SK-N-SH treated with all-trans-retinoic acid at 6 μM for 48 hours (cell line): ENCODE data around the gene PRR33.

Source experiments
- ATAC-seq: fragments of 200-7000 bp; cut with Tn5 transposase; 3 replicates; pipeline ENCODE4 v1.9.1; 2020; ENCODE audit warnings: mild to moderate bottlenecking, moderate library complexity
- ARNTL ChIP-seq: fragments of 450-650 bp; formaldehyde crosslinking; IDR thresholded peaks from 2 replicates; pipeline ENCODE4 v1.5.0; 2020; ENCODE audit warnings: low read depth, mild to moderate bottlenecking, moderate library complexity, borderline replicate concordance
- BACH2 ChIP-seq: fragments of 250-450 bp; sonication (Bioruptor Pico); IDR thresholded peaks from 2 replicates; pipeline ENCODE4 v1.9.0; 2021; ENCODE audit warnings: mild to moderate bottlenecking, borderline replicate concordance
- CREB5 ChIP-seq: fragments of 250-450 bp; sonication (Bioruptor Pico); IDR thresholded peaks from 2 replicates; pipeline ENCODE4 v1.5.1; 2020; ENCODE audit warnings: low read depth, mild to moderate bottlenecking, moderate library complexity
- CSDC2 ChIP-seq: fragments of 250-450 bp; sonication (Bioruptor Pico); IDR thresholded peaks from 2 replicates; pipeline ENCODE4 v1.5.0; 2020; ENCODE audit warnings: mild to moderate bottlenecking, moderate library complexity
- CSRNP3 ChIP-seq: fragments of 250-450 bp; sonication (Bioruptor Pico); IDR thresholded peaks from 2 replicates; pipeline ENCODE4 v1.5.1; 2021; ENCODE audit warnings: mild to moderate bottlenecking, moderate library complexity
- ESRRG ChIP-seq: fragments of 250-450 bp; sonication (Bioruptor Pico); IDR thresholded peaks from 2 replicates; pipeline ENCODE4 v1.6.1; 2021; ENCODE audit warnings: mild to moderate bottlenecking
- GLIS3 ChIP-seq: fragments of 250-450 bp; sonication (Bioruptor Pico); IDR thresholded peaks from 2 replicates; pipeline ENCODE4 v1.5.0; 2020; ENCODE audit warnings: mild to moderate bottlenecking, moderate library complexity
- ISL1 ChIP-seq: fragments of 250-450 bp; sonication (Bioruptor Pico); IDR thresholded peaks from 2 replicates; pipeline ENCODE4 v2.1.2; 2022; ENCODE audit warnings: mild to moderate bottlenecking, moderate library complexity
- OSR1 ChIP-seq: fragments of 250-450 bp; sonication (Bioruptor Pico); IDR thresholded peaks from 2 replicates; pipeline ENCODE4 v1.8.0; 2022; ENCODE audit warnings: moderate library complexity, mild to moderate bottlenecking, inconsistent platforms
- PATZ1 ChIP-seq: fragments of 250-450 bp; sonication (Bioruptor Pico); IDR thresholded peaks from 2 replicates; pipeline ENCODE4 v1.8.0; 2020; ENCODE audit warnings: mild to moderate bottlenecking, moderate library complexity, borderline replicate concordance
- POU6F1 ChIP-seq: fragments of 250-450 bp; sonication (Bioruptor Pico); IDR thresholded peaks from 2 replicates; pipeline ENCODE4 v1.8.0; 2021; ENCODE audit warnings: low read depth, mild to moderate bottlenecking, moderate library complexity, borderline replicate concordance
- PPARA ChIP-seq: fragments of 250-450 bp; sonication (Bioruptor Pico); IDR thresholded peaks from 2 replicates; pipeline ENCODE4 v1.5.0; 2020; ENCODE audit warnings: mild to moderate bottlenecking, borderline replicate concordance
- RARB ChIP-seq: fragments of 250-450 bp; sonication (Bioruptor Pico); IDR thresholded peaks from 2 replicates; pipeline ENCODE4 v1.8.0; 2021; ENCODE audit warnings: mild to moderate bottlenecking, moderate library complexity
- TCF4 ChIP-seq: fragments of 250-450 bp; sonication (Bioruptor Pico); IDR thresholded peaks from 2 replicates; pipeline ENCODE4 v1.8.0; 2021; ENCODE audit warnings: mild to moderate bottlenecking, moderate library complexity, borderline replicate concordance
- TOX ChIP-seq: fragments of 250-450 bp; sonication (Bioruptor Pico); IDR thresholded peaks from 2 replicates; pipeline ENCODE4 v1.8.0; 2021; ENCODE audit warnings: mild to moderate bottlenecking, moderate library complexity, borderline replicate concordance
- TSHZ2 ChIP-seq: fragments of 250-450 bp; sonication (Bioruptor Pico); IDR thresholded peaks from 2 replicates; pipeline ENCODE4 v1.5.0; 2020; ENCODE audit warnings: mild to moderate bottlenecking, moderate library complexity
- ZC3H10 ChIP-seq: fragments of 250-450 bp; sonication (Bioruptor Pico); IDR thresholded peaks from 2 replicates; pipeline ENCODE4 v1.5.1; 2021; ENCODE audit warnings: mild to moderate bottlenecking, moderate library complexity
- ZFP3 ChIP-seq: fragments of 250-450 bp; sonication (Bioruptor Pico); IDR thresholded peaks from 2 replicates; pipeline ENCODE4 v1.5.0; 2020; ENCODE audit warnings: mild to moderate bottlenecking, moderate library complexity
- ZFP30 ChIP-seq: fragments of 450-650 bp; formaldehyde crosslinking; IDR thresholded peaks from 2 replicates; pipeline ENCODE4 v1.5.0; 2022; ENCODE audit warnings: mild to moderate bottlenecking, moderate library complexity
- ZNF565 ChIP-seq: fragments of 450-650 bp; formaldehyde crosslinking; conservative IDR thresholded peaks from 2 replicates; pipeline ENCODE4 v1.5.0; 2020; ENCODE audit warnings: low read depth, mild to moderate bottlenecking, moderate library complexity
- ZNF70 ChIP-seq: fragments of 450-650 bp; formaldehyde crosslinking; IDR thresholded peaks from 2 replicates; pipeline ENCODE4 v1.5.0; 2020; ENCODE audit warnings: mild to moderate bottlenecking, moderate library complexity
- ZNF8 ChIP-seq: fragments of 450-650 bp; formaldehyde crosslinking; IDR thresholded peaks from 2 replicates; pipeline ENCODE4 v1.5.0; 2020; ENCODE audit warnings: mild to moderate bottlenecking, moderate library complexity

Gene PRR33

GRCh38 chr11:1855886-1856265 lies 35.8 kb downstream of the PRR33 start:
- no peak for ATAC-seq
- TF ChIP-seq CSRNP3 (CRISPR knock-in tag) (no peak), ARNTL (no peak), TSHZ2 (CRISPR knock-in tag) (no peak), TOX (no peak), ZC3H10 (CRISPR knock-in tag) (no peak), ZFP30 (CRISPR knock-in tag) (no peak), GLIS3 (no peak), OSR1 (CRISPR knock-in tag) (no peak), ZNF70 (CRISPR knock-in tag) (no peak), PATZ1 (CRISPR knock-in tag) (no peak), PPARA (CRISPR knock-in tag) (no peak), ISL1 (CRISPR knock-in tag) (no peak), ZNF8 (CRISPR knock-in tag) (no peak), POU6F1 (CRISPR knock-in tag) (no peak), RARB (CRISPR knock-in tag) (no peak), ESRRG (CRISPR knock-in tag) (no peak), CREB5 (CRISPR knock-in tag) (no peak), BACH2 (CRISPR knock-in tag) (no peak), CSDC2 (CRISPR knock-in tag) (no peak)
- TF ChIP-seq, all 23 proteins: peak for 0

GRCh38 chr11:1854949-1855885 lies 36.5 kb downstream of the PRR33 start:
- no peak for ATAC-seq
- no peak for TF ChIP-seq POU6F1 (CRISPR knock-in tag)
- TF ChIP-seq ZNF70 (CRISPR knock-in tag), result no peak
- TF ChIP-seq ZNF565, result no peak
- no peak for TF ChIP-seq ZFP3 (CRISPR knock-in tag)
- no peak for TF ChIP-seq ISL1 (CRISPR knock-in tag)
- TF ChIP-seq CSDC2 (CRISPR knock-in tag), result no peak
- no peak for TF ChIP-seq PATZ1 (CRISPR knock-in tag)
- TF ChIP-seq GLIS3, result no peak
- TF ChIP-seq ZFP30 (CRISPR knock-in tag), result no peak
- TF ChIP-seq RARB (CRISPR knock-in tag), result no peak
- no peak for TF ChIP-seq ZNF8 (CRISPR knock-in tag)
- no peak for TF ChIP-seq TOX
- no peak for TF ChIP-seq TCF4 (CRISPR knock-in tag)
- no peak for TF ChIP-seq TSHZ2 (CRISPR knock-in tag)
- no peak for TF ChIP-seq ARNTL
